ENCODE results near the gene ST6GAL1. TPM values are rescaled to one million over a fixed set of nuclear protein-coding genes. Genes with fewer than 3 reads are reported as not detected.

The ST6GAL1 gene
- total and polyA plus RNA-seq, 2 of the 8 experiments (the other 6 are each of a cell fraction or from before 2014, with no cell fraction given): 62.8 to 80.9 TPM

DNA sequence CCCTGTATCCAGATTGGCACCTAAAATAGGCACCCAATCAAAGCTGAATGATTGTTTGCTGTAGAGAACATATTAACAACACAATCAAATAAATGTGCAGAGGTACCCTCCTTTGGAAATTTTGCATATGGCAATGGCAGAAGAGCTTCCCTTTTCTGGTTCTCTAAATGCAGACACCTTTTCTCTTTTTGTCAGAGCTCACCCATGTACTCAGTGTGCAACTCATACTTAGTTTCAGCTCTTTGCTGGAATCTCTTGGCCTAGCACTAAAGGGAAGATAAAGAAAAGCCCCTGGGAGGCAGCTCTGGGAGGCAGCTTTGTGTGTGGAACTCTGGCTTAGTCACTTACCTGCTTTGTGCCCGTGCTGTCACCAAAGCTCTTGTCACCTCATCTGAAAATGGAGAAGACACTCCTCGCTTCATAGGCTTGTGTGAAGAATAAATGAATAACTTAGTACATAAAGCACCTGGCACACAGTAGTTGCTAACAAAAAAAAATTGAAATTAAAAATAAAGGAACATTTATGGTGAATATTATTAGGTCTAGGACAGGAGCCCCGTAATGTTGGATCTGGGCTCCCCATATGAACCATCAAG lies 28.8 kb downstream of the ST6GAL1 start (continued):
- TF ChIP-seq GABPA (IDR thresholded peaks at IDR 0.05; ENCODE audit: borderline replicate concordance, insufficient read depth, low read length) (no peak), YY1 (IDR thresholded peaks at IDR 0.05; ENCODE audit: low read depth, low read length) (no peak), POLR2AphosphoS5 (IDR thresholded peaks at IDR 0.05; ENCODE audit: low read depth, low read length) (no peak), POLR2A (IDR thresholded peaks at IDR 0.05; ENCODE audit: control extremely low read depth in 1 of 2, low read depth in 2 of 2, low read length in 2 of 2) (no peak), ASH2L (IDR thresholded peaks at IDR 0.05; ENCODE audit: low read length) (no peak), JUN (IDR thresholded peaks at IDR 0.05; ENCODE audit: low read depth, low read length) (no peak), BCL11A (IDR thresholded peaks at IDR 0.05; ENCODE audit: low read depth in 2 of 2, low read length in 2 of 2) (no peak), RBBP5 (IDR thresholded peaks at IDR 0.05; ENCODE audit: borderline replicate concordance, low read depth, low read length) (no peak)

Data from H1 (cell line).